HG02610 (cell line): ENCODE measurements around the gene UBE2E2.

Experiments
- ATAC-seq: cut with Tn5 transposase; IDR thresholded peaks from one replicate; pipeline ENCODE4 v1.9.1; 2021; ENCODE audit warnings: mild to moderate bottlenecking, moderate library complexity; ENCODE audit not compliant: unreplicated experiment

The UBE2E2 gene

DNA sequence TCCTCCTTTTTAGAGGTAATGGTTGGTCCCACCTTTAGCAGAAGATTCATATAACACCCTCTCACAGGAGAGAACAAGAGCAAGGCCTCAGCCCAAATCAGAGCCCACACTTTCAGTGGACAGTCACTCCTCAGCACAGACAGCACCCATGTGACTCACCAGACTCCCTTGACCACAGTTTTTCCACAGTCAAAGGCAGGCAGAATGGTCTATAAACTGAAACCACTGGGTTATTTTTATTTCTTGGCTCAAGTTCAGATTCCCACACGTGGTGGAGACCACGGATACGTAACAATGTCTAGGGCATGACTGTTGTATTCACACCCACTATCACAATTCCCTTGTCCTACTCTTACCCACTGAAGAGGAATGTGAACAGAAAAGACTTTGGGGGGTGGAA is 364.8 kb downstream of the UBE2E2 start:
- ATAC-seq, result peak; percentile 66

DNA sequence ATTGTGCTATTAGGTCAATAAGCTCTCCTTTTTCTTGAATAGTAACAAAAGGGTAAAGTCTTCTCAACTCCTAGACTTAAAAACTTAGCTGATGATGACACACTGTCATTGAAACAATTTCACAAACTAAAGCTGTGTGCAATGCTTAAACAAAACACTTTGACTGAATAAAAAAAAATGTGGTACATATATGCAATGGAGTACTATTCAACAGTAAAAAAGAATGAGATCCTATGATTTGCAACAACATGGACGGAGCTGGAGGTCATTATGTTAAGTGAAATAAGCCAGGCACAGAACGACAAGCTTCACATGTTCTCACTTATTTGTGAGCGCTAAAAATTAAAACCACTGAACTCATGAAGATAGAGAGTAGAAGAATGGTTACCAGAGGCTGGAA is 370.7 kb downstream of the UBE2E2 start:
- no peak for ATAC-seq

DNA sequence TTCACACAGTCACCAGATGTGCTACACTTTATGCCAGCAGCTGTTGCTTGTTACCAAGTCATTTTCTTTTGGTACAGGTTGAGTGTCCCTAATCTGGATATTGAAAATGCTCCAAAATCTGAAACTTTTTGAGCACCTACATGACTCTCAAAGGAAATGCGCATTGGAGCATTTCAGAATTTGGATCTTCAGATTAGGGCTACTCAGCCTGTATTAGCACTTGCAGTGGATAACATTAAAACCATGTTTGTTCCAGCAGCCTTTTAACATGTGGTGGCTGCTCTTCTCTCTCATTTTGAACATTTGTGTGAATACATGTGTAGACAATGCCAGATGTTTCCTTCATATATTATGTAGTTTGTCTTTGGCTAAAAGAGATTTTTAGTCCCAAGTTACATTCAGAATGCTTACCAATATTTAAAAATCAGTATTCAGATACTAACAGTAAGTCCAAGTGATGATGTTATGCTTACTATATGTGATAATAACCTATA is 371.7 kb downstream of the UBE2E2 start:
- no peak for ATAC-seq

GRCh38 chr3:23575697-23576096 is 372.6 kb downstream of the UBE2E2 start:
- no peak for ATAC-seq

- no peak for ATAC-seq
Measured at GRCh38 chr3:23576379-23576959, 373.3 kb downstream of the UBE2E2 start.

GRCh38 chr3:23580096-23580713 is 377.1 kb downstream of the UBE2E2 start:
- no peak for ATAC-seq

- ATAC-seq, result no peak
Measured at GRCh38 chr3:23583980-23584740, 381.0 kb downstream of the UBE2E2 start.

- ATAC-seq, result no peak
Measured at GRCh38 chr3:23587513-23587912, 384.4 kb downstream of the UBE2E2 start.

DNA sequence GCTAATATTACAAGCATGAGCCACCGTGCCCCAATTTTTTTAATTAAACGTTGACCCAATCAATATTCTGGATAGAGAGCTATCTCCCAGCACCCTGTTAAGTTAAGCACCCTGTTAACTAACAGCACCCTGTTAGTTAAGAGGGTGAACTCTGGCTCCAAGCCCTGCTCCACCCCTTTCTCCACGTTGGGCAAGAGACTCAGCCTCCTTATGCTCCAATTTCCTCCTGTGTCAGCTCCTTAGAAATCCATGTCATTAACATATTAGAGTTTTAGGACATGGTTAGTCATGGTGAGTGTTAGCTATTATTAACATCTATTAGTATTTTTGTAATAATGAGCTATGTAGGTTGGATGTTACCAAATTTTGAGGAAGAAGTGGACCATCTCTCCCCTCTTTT is 385.4 kb downstream of the UBE2E2 start:
- no peak for ATAC-seq

- no peak for ATAC-seq
Measured at GRCh38 chr3:23589602-23590001, 386.5 kb downstream of the UBE2E2 start.

DNA sequence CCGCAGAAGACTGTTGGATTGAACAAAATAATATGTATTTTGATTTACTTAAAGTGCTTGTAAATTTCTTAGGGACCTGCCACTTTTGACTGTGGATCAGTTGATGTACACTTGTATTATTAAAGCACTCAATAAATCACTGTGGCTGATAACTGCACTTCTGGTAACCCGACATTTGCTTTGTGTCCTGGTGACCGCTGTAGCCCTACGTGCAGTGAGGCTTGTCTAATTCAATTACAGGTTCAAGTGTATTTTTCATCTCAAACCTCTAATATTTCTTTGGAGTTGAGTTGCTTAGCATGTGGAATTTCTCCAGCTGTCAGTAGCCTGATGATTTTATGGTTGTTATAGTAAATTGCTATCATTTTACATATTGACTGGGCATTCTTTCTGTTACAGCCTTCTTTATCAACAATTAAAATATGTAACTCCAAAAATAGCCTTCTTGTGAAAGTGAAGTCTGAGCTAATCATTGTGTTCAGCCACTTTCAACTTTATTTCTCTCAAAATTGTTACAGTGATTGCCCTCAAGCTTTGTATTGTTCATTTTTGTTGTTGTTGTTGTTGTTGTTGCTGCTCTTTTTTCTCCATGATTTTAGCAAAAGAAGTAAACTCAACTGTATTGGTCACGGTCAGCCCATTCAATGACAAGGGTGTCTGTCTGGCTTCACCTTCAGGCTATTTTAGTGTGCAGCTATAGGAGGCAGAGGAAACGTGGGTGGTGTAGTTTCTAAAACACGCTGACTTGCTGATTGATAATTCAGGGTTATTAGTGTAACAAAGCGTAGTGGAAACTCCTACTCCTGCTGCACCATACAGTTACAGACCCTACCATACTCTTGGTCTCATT is 387.5 kb downstream of the UBE2E2 start:
- peak; percentile 73 for ATAC-seq

DNA sequence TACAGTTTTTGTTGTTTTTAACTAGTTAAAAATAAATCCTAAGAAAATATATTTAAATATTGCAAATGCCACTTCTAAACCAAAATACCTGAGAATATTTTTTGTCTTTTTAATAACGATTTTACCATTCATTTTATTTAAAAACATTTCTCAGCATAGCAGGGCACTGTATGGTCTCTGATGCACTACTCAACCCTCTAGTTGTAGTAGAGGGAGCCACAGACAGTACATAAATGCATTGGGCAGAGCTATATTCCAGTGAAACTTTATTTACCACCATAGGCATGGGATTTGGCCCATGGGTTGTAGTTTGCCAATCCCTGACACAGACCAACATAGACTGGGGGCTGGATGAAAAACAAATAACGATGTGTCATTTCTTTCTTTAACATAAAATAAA is 388.2 kb downstream of the UBE2E2 start:
- ATAC-seq, result no peak

DNA sequence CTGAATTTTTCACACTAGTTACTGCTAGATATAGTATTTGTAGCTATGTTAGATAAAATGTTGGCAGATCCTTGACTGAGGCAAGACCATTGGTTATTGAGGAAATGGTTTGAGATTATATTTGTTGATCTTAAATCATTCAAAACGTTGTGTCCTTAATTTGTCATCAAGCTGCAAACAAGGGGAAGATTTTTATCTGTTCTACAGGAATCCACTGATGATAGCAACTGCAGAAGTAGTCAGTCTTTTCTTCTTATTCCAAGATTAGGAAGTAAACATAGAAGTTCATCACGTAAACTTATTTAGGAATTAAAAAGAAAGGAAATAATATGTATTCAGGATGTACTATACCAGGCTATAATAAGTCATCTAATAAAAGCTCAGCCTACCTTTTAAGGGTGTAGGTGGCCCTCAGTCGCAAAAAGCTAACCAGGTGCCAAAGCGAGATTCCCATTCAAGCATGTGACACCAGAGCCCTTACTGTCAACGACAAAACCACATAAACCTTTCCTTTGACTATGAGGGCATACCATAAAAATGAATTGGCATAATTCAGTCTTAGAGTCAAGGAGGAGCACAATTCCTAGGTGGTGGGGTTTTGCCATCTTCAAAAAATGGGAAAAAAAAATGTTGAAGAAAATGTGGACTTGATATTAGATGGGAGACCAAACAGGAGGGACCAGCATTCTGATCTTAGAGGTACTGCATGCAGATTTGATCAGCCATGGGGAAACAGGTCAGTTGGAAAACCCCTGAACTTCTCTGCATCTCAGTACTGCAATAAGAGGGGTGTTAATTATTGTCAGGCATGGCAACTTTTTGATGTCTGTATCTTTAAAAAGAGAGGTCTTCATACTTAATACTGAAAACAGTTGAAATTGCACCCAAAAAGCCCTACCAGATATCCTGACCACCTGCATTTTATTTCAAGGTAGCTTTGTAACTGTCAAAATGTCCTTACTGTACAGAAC is 390.1 kb downstream of the UBE2E2 start:
- ATAC-seq, result peak; percentile 67

DNA sequence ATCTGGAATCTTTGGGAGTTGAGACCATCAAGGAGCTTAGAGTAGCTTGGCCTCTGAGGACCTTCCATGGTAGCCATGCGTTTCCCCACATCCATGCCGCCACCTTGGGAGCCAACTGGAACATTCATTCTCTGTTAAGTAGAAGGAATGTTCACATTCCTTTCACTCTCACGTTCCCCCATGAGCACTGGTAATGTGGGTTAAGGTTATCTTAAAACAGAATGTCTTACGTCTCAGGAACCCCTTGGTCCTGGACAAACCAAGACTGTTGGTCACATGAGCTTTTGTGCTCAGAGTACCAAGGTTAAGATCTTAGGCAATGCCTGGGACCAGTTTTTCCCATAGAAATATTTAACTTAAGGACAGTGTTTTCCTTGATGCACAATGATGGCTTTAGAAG is 390.9 kb downstream of the UBE2E2 start:
- no peak for ATAC-seq

GRCh38 chr3:23594894-23595670 is 392.0 kb downstream of the UBE2E2 start:
- ATAC-seq, result no peak

DNA sequence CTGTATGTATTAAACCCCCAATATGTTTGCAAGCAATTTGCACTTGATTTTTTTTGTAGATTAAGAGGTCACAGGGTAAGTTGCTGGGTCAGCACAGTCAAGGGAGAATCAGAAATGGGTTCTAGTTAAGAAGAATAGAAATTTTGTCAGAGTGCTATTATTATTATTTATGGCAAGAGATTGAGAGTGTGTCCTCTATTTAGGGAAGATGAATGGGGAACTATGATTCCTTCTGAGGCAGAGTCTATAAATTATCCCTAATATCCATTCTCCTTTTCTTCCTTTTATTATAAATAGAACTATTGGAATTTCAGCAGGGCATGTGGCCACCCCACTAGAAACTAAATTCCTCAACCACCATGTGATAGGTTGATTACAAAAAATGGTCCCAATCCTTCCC is 392.7 kb downstream of the UBE2E2 start:
- no peak for ATAC-seq

GRCh38 chr3:23600167-23600871 is 397.2 kb downstream of the UBE2E2 start:
- no peak for ATAC-seq

DNA sequence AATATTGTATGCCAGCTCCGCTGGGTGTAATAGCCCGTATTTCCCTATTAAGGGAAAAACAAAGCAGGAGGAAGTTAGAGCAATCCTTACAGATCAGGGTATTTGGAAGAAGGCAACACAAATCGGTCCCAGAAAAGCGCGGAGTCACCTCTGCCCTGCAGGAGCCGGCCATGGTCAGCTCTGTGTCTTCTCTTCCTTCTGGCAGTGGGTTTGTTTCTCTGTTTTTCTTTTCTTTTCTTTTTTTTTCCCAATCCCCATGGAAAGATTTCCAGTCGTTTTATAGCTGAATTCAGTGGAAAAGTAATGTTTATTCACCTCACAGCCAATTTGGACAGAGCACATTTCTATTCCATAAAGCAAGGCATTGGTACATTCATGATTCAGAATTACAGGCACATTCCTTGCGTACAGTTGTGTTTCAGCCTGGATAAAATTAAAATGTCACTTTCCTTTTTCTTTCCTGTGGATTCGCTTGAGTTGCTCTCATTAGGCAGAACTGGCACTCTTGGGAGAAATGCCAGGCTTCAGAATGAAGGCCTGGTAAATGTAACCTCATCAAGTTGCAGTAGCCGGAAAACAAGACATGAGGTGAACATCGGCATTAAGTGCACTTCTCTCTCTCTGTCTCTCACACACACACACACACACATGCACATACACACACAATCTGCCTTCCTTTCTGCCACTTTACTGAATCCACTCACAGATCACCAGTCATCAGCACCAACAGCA is 398.1 kb downstream of the UBE2E2 start:
- ATAC-seq, result no peak
